ENCODE measurements around the gene BLTP2. TPM values are rescaled to one million over a fixed set of nuclear protein-coding genes. Genes with fewer than 3 reads are reported as not detected.

The BLTP2 gene
- total RNA-seq, 1 experiment from 2014 or later, result 161 TPM

DNA sequence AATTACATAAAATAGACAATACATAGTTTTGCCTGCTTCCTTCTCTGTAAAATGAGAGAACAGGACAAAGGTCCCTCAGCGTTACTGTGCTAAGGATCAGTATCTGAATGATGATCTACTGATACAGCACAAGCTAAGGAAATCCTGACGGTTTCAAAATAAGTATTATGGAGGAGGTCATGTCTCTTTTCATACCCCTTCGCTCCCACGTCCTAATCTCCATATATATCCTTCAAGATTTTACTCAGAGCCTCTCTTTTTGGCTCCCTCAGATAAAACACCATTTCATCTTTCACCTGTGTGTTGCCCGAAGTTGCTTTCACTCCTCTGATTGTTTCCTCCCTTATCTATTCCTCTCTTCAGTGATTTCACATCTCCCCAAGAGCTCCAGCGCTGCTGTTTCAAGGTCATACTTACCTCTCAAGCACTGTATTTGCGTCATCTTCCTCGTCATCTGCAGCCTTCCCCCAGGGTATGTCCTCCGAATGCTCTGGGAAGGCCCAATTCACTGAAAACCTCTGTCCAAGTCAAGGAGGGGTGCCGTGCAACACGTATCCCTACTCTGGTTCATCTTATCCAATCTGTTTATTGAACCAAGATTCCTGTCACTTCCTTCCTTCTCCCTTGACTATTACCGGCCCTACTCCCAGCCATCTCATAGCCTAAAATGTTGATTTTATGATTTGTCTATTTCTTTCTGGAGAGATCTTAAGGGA is 1.2 kb upstream of the BLTP2 start:
- TF ChIP-seq, protein P1, sequence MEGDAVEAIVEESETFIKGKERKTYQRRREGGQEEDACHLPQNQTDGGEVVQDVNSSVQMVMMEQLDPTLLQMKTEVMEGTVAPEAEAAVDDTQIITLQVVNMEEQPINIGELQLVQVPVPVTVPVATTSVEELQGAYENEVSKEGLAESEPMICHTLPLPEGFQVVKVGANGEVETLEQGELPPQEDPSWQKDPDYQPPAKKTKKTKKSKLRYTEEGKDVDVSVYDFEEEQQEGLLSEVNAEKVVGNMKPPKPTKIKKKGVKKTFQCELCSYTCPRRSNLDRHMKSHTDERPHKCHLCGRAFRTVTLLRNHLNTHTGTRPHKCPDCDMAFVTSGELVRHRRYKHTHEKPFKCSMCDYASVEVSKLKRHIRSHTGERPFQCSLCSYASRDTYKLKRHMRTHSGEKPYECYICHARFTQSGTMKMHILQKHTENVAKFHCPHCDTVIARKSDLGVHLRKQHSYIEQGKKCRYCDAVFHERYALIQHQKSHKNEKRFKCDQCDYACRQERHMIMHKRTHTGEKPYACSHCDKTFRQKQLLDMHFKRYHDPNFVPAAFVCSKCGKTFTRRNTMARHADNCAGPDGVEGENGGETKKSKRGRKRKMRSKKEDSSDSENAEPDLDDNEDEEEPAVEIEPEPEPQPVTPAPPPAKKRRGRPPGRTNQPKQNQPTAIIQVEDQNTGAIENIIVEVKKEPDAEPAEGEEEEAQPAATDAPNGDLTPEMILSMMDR (conservative IDR thresholded peaks at IDR 0.05), result no peak
- no peak for TF ChIP-seq EZH2 (IDR thresholded peaks at IDR 0.05; ENCODE audit: low read depth)
- H3K79me2 ChIP-seq (ENCODE audit: low read depth), result peaks cover 24% of the 10 kb centered on the region
- peak overlapping the region; percentile 80 for H3K4me2 ChIP-seq
- H2AFZ ChIP-seq, result no peak overlapping the region
- H3K9me2 ChIP-seq (ENCODE audit: insufficient read depth), result no peaks in the 10 kb centered on the region
- no peaks in the 10 kb centered on the region for H3K27me3 ChIP-seq (ENCODE audit: insufficient read depth, low read depth)
- peaks cover 17% of the 10 kb centered on the region for H3K4me1 ChIP-seq (replicated peaks; ENCODE audit: insufficient read depth)
- no TSS peak for BruUV-seq (replicated peaks)
- 0 out of 2 replicates have a peak overlapping the region, but pooled peaks have one; percentile 91 for H3K4me3 ChIP-seq
- intact Hi-C loops (cut with micrococcal nuclease; ENCODE audit: unreplicated experiment), result loop anchor here (2.0 to 5.0 kb wide), 4 partner anchors 17 to 471 kb away; partner anchors contain the start of genes DHRS13 and SUPT6H
- peaks cover 15% of the 10 kb centered on the region for H4K20me1 ChIP-seq (ENCODE audit: insufficient read depth)
- peaks cover 21% of the 10 kb centered on the region for H3F3A ChIP-seq (ENCODE audit: insufficient read depth, low read depth)
- ChIA-PET CTCF (interaction anchor here (1.0 to 2.9 kb wide), 2 partner anchors 30 to 62 kb away, joined by 7 to 14 read pairs; no protein-coding TSS in a partner anchor), POLR2A (ENCODE audit: unreplicated experiment) (interaction anchor here (0.6 to 0.7 kb wide), 2 partner anchors 32 to 288 kb away, joined by 4 to 5 read pairs; partner anchors contain the start of gene RSKR)
- peak overlapping the region; percentile 40 for H3K27ac ChIP-seq
- DNase-seq, result no peak
- no peaks in the 10 kb centered on the region for H3K9me3 ChIP-seq (ENCODE audit: insufficient read depth, low read depth)
- H3K36me3 ChIP-seq (ENCODE audit: low read depth), result peaks cover 21% of the 10 kb centered on the region; the same call in 1 of the 2 replicates

DNA sequence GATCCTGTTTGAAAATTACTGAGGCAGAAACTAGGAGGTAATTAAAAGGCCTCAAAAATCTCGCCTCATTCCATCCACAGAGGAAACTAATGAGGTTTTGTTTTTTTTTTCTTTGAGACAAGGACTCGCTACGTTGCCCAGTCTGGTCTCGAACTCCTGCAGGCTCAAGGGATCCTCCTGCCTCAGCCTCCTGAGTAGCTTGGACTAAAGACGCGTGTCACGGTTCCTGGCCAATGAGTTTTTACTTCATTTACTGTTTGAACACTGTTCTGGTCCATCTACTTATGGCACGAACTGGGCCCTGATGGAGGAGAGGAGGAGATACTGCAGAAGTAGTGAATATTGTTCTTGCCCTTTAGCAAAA is 600 bp upstream of the BLTP2 start:
- H3K79me2 ChIP-seq (ENCODE audit: low read depth), result peaks cover 24% of the 10 kb centered on the region
- TF ChIP-seq, protein P1 (conservative IDR thresholded peaks at IDR 0.05), result no peak
- no peak for TF ChIP-seq EZH2 (IDR thresholded peaks at IDR 0.05; ENCODE audit: low read depth)
- peaks cover 17% of the 10 kb centered on the region for H3K4me1 ChIP-seq (replicated peaks; ENCODE audit: insufficient read depth)
- H3K36me3 ChIP-seq (ENCODE audit: low read depth), result peaks cover 27% of the 10 kb centered on the region; the same call in 1 of the 2 replicates
- peaks cover 21% of the 10 kb centered on the region for H3F3A ChIP-seq (ENCODE audit: insufficient read depth, low read depth)
- no peaks in the 10 kb centered on the region for H3K9me2 ChIP-seq (ENCODE audit: insufficient read depth)
- BruUV-seq (replicated peaks), result TSS peak; percentile 97
- ChIA-PET POLR2A (ENCODE audit: unreplicated experiment) (interaction anchor here (0.7 kb wide), 1 partner anchor 32 kb away, joined by 4 read pairs; the partner anchor contains the start of gene RSKR), CTCF (interaction anchor here (0.7 to 2.9 kb wide), 2 partner anchors 30 to 81 kb away, joined by 3 to 14 read pairs; partner anchors contain the start of gene TLCD1)
- H3K4me3 ChIP-seq, result peak overlapping the region; percentile 91
- peak overlapping the region; percentile 79 for H2AFZ ChIP-seq
- intact Hi-C loops (cut with micrococcal nuclease; ENCODE audit: unreplicated experiment), result loop anchor here (5.0 kb wide), 3 partner anchors 107 to 472 kb away; partner anchors contain the start of gene DHRS13
- H3K27ac ChIP-seq, result peak overlapping the region; percentile 31; the same call in 1 of the 2 replicates
- no peak for DNase-seq
- no peaks in the 10 kb centered on the region for H3K27me3 ChIP-seq (ENCODE audit: insufficient read depth, low read depth)
- H3K4me2 ChIP-seq, result peak overlapping the region; percentile 80
- no peaks in the 10 kb centered on the region for H3K9me3 ChIP-seq (ENCODE audit: insufficient read depth, low read depth)
- H4K20me1 ChIP-seq (ENCODE audit: insufficient read depth), result peaks cover 15% of the 10 kb centered on the region

DNA sequence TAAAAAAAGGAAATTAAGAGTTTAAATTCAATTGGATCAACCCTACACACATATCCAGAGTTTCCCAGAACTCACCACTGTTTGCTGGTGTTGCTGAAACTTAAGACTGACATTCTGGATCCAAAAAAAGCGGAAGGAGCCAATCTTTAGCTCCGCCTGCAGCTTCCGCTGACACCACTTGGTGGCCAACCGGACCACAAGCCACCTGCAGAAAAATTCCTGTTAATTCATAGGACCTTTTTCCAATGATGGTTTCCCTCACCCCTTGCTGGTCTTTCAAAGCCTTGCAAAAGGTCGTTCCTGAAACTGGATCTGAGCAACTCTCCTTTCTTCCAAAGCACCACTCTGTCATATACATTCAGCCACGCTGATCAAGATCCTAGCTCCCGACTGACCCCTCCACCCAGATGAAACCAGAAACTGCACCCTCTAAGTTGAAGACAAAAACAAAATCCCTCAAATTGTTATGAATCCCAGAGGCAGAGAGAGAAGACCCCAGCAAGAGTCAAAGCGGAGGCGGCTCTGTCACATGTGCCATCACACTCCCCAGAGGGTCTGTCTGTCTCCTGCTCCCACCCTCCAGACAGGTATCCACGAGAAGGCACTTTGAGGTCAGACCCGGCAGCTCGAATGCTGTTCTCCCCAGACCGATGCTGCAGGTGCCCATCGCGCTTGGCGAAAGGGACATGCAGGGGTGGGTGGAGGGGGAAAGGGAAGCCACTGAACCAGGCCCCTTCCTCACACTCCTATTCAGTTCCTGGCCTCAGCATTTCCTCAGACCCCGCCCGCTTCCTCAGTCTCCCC is 773 bp downstream of the BLTP2 start:
- TF ChIP-seq, protein P1 (conservative IDR thresholded peaks at IDR 0.05), result peak; percentile 69
- TF ChIP-seq EZH2 (IDR thresholded peaks at IDR 0.05; ENCODE audit: low read depth), result no peak
- H2AFZ ChIP-seq, result peak overlapping the region; percentile 92

More for the DNA sequence above, 773 bp downstream of the BLTP2 start:
- no peaks in the 10 kb centered on the region for H3K9me3 ChIP-seq (ENCODE audit: insufficient read depth, low read depth)
- no peaks in the 10 kb centered on the region for H3K9me2 ChIP-seq (ENCODE audit: insufficient read depth)
- peak; percentile 54 to 60 for DNase-seq
- H3K27ac ChIP-seq, result no peak overlapping the region
- intact Hi-C loops (cut with micrococcal nuclease; ENCODE audit: unreplicated experiment), result no loop called here
- ChIA-PET CTCF (interaction anchor here (0.6 to 1.1 kb wide), 3 partner anchors 67 to 91 kb away, joined by 3 to 4 read pairs (median 3); no protein-coding TSS in a partner anchor), POLR2A (ENCODE audit: unreplicated experiment) (interaction anchor here (0.6 to 0.7 kb wide), 5 partner anchors 24 to 1351 kb away, joined by 3 to 12 read pairs (median 3); partner anchors contain the start of gene PROCA1)
- peak overlapping the region; percentile 99 for H3K4me2 ChIP-seq
- H3K4me1 ChIP-seq (replicated peaks; ENCODE audit: insufficient read depth), result peaks cover 17% of the 10 kb centered on the region
- no peaks in the 10 kb centered on the region for H3K27me3 ChIP-seq (ENCODE audit: insufficient read depth, low read depth)
- H3K36me3 ChIP-seq (ENCODE audit: low read depth), result peaks cover 30% of the 10 kb centered on the region; the same call in 1 of the 2 replicates
- TSS peak; percentile 37 for BruUV-seq (replicated peaks)
- H3K79me2 ChIP-seq (ENCODE audit: low read depth), result peaks cover 24% of the 10 kb centered on the region
- H3K4me3 ChIP-seq, result peak overlapping the region; percentile 91
- H4K20me1 ChIP-seq (ENCODE audit: insufficient read depth), result peaks cover 15% of the 10 kb centered on the region
- H3F3A ChIP-seq (ENCODE audit: insufficient read depth, low read depth), result peaks cover 21% of the 10 kb centered on the region

Measured in PC-9 (cell line).